Cardiac fibroblast (primary cell): ENCODE measurements around the gene GJA3.

Experiments
- DNase-seq, 2 donors: peaks; one replicate each; pipeline versions ENCODE4 v3.0.0 to v3.0.0-alpha.2; 2010; ENCODE audit warnings: low read depth in 2 of 2
- H3K4me3 ChIP-seq, 2 donors: replicated peaks in 1 of 2; 1 replicate in 1 of 2; 2 replicates in 1 of 2; pipeline ENCODE4 v1.5.1; 2011; ENCODE audit warnings: low read depth in 2 of 2, low read length in 2 of 2, mild to moderate bottlenecking in 2 of 2, moderate library complexity in 1 of 2
- CTCF ChIP-seq: IDR thresholded peaks from one replicate; pipeline ENCODE4 v1.5.1; 2011; ENCODE audit warnings: low read depth, mild to moderate bottlenecking, low read length, inconsistent platforms

GJA3 gene

GRCh38 chr13:20124303-20124702 is 36.5 kb downstream of the GJA3 start:
- no peak for DNase-seq
- no peak for TF ChIP-seq CTCF
- no peak overlapping the region for H3K4me3 ChIP-seq

- peak overlapping the region in 1 of 2 donors; percentile 49 for H3K4me3 ChIP-seq
- DNase-seq = no peak
- no peak for TF ChIP-seq CTCF
Measured at GRCh38 chr13:20121159-20121525, 39.7 kb downstream of the GJA3 start.

GRCh38 chr13:20119960-20120359 is 40.9 kb downstream of the GJA3 start:
- H3K4me3 ChIP-seq = peak overlapping the region in 1 of 2 donors; percentile 49
- DNase-seq = no peak
- no peak for TF ChIP-seq CTCF

GRCh38 chr13:20118268-20119140 is 42.3 kb downstream of the GJA3 start:
- peak overlapping the region; percentile 39 to 51 for H3K4me3 ChIP-seq
- TF ChIP-seq CTCF = no peak
- peak; percentile 36 to 53 for DNase-seq

GRCh38 chr13:20116213-20116612 is 44.6 kb downstream of the GJA3 start:
- H3K4me3 ChIP-seq = no peak overlapping the region
- DNase-seq = no peak
- TF ChIP-seq CTCF = no peak

GRCh38 chr13:20114066-20114610 is 46.7 kb downstream of the GJA3 start:
- TF ChIP-seq CTCF = no peak
- no peak for DNase-seq
- no peak overlapping the region for H3K4me3 ChIP-seq
